K562 (cell line): Measurements from ENCODE around the gene FAM219A. TPM values are rescaled to one million over a fixed set of nuclear protein-coding genes. Genes with fewer than 3 reads are reported as not detected.

Experiments used
- ARID2 ChIP-seq: fragments of 450-650 bp; IDR thresholded peaks from 2 replicates; pipeline ENCODE4 v1.6.1; 2017; ENCODE audit warnings: antibody characterized with exemption, mild to moderate bottlenecking
- ATF1 ChIP-seq, 2 experiments: fragments of 450-650 bp in 1 of 2; IDR thresholded peaks; 2 replicates each; pipeline ENCODE4 v1.6.1; 2016; ENCODE audit warnings: missing compliant biosample characterization in 1 of 2, missing genetic modification characterization in 1 of 2
- CHAMP1 ChIP-seq: fragments of 450-650 bp; IDR thresholded peaks from 2 replicates; pipeline ENCODE4 v1.6.1; 2016; ENCODE audit warnings: mild to moderate bottlenecking
- EHMT2 ChIP-seq: fragments of 450-650 bp; IDR thresholded peaks from 2 replicates; pipeline ENCODE4 v1.6.1; 2018; ENCODE audit warnings: antibody characterized with exemption
- ELK1 ChIP-seq: sonication (generic); formaldehyde crosslinking; IDR thresholded peaks from 2 replicates; pipeline ENCODE4 v1.8.1; 2022; ENCODE audit warnings: missing genetic modification reagents
- FOXP1 ChIP-seq: sonication (generic); formaldehyde crosslinking; IDR thresholded peaks from 2 replicates; pipeline ENCODE4 v1.8.0; 2022; ENCODE audit warnings: mild to moderate bottlenecking, missing genetic modification reagents
- GATAD2A ChIP-seq: fragments of 450-650 bp; IDR thresholded peaks from 2 replicates; pipeline ENCODE4 v1.6.1; 2017
- GTF2F1 ChIP-seq: IDR thresholded peaks from 2 replicates; pipeline ENCODE4 v1.6.1; 2011; ENCODE audit warnings: low read depth, low read length, improper control_type of control experiment
- NFIC ChIP-seq: fragments of 450-650 bp; IDR thresholded peaks from 2 replicates; pipeline ENCODE4 v1.6.1; 2017; ENCODE audit warnings: mild to moderate bottlenecking, inconsistent platforms
- PBX2 ChIP-seq, 2 experiments: IDR thresholded peaks in 1 of 2; conservative IDR thresholded peaks in 1 of 2; 2 replicates each; pipeline ENCODE4 v1.6.1; 2016; ENCODE audit warnings: low read depth in 2 of 2, mild to moderate bottlenecking in 1 of 2, missing compliant biosample characterization in 1 of 2, missing genetic modification characterization in 1 of 2, moderate library complexity in 1 of 2
- PCBP2 ChIP-seq: fragments of 200-400 bp; formaldehyde crosslinking; IDR thresholded peaks from 2 replicates; pipeline ENCODE4 v1.6.1; 2018; ENCODE audit warnings: low read length, low read depth, mild to moderate bottlenecking, moderate library complexity; ENCODE audit not compliant: poor library complexity, severe bottlenecking
- POLR2A ChIP-seq: fragments of 450-650 bp; conservative IDR thresholded peaks from 2 replicates; pipeline ENCODE4 v1.6.1; 2016
- POLR3A ChIP-seq: IDR thresholded peaks from 2 replicates; pipeline ENCODE4 v1.6.1; 2011; ENCODE audit warnings: borderline replicate concordance, mild to moderate bottlenecking, moderate library complexity; ENCODE audit not compliant: insufficient read length, insufficient read depth; ENCODE audit errors: extremely low read depth
- RBM39 ChIP-seq: fragments of 200-400 bp; formaldehyde crosslinking; optimal IDR thresholded peaks from 2 replicates; pipeline ENCODE3; 2018; ENCODE audit warnings: low read depth, low read length
- SPI1 ChIP-seq: IDR thresholded peaks from 2 replicates; pipeline ENCODE4 v1.6.1; 2011; ENCODE audit warnings: low read depth, low read length, control low read depth, borderline replicate concordance
- TBP ChIP-seq: optimal IDR thresholded peaks from 2 replicates; pipeline ENCODE3; 2011; ENCODE audit warnings: low read depth, low read length, improper control_type of control experiment
- ZBTB5 ChIP-seq: fragments of 450-650 bp; IDR thresholded peaks from 2 replicates; pipeline ENCODE4 v1.6.1; 2017; ENCODE audit warnings: antibody characterized with exemption
- ZNF75A ChIP-seq: fragments of 450-650 bp; formaldehyde crosslinking; IDR thresholded peaks from 2 replicates; pipeline ENCODE4 v1.4.0; 2020; ENCODE audit warnings: mild to moderate bottlenecking
- polyA plus RNA-seq, 8 experiments: library from polyadenylated mRNA; depleted of rRNA in 4 of 8; stranded (reverse) in 5 of 8; unstranded in 3 of 8; fragments of >200 nt; fragmentation: Nextera tagmentation in 2 of 8; fragmentation: Illumina TruSeq in 1 of 8; extraction: Ambion mirVana in 2 of 8; extraction: Trizol in 1 of 8; gene quantifications; 2 replicates each; pipeline versions ENCODE4 v1.2.1 to v1.2.3, GENCODE V29; 2011 to 2014; ENCODE audit warnings: inconsistent platforms in 1 of 8, missing spikeins in 1 of 8
- total RNA-seq, 7 experiments: library from RNA; depleted of rRNA in 6 of 7; stranded (reverse); fragments of >200 nt in 6 of 7; fragmentation: Illumina TruSeq in 2 of 7; extraction: Trizol in 2 of 7; gene quantifications; 2 replicates each; pipeline versions ENCODE4 v1.2.1 to v1.2.3, GENCODE V29; 2011 to 2021; ENCODE audit warnings: low replicate concordance in 1 of 7

FAM219A gene
- total and polyA plus RNA-seq, 9 of the 15 experiments (the other 6 are each of a cell fraction or from before 2014, with no cell fraction given) = 0.63 to 8.6 (median 2.9) TPM

- TF ChIP-seq ZBTB5 (no peak), GTF2F1 (no peak), GATAD2A (no peak), EHMT2 (no peak), TBP (peak; percentile 59), CHAMP1 (no peak), NFIC (no peak), POLR3A (no peak), RBM39 (no peak), ARID2 (no peak), ATF1 (CRISPR knock-in tag; IDR thresholded peaks at IDR 0.05) (no peak), ATF1 (tag; IDR thresholded peaks at IDR 0.05) (0 out of 2 replicates have a peak, but pooled peaks have one; percentile 40), ELK1 (no peak), ZNF75A (CRISPR knock-in tag) (no peak), PCBP2 (no peak), FOXP1 (CRISPR knock-in tag) (no peak), SPI1 (peak; percentile 32; the same call in 1 of the 2 replicates), PBX2 (CRISPR knock-in tag; IDR thresholded peaks at IDR 0.05; ENCODE audit: low read depth) (no peak), PBX2 (tag; conservative IDR thresholded peaks at IDR 0.05; ENCODE audit: low read depth) (no peak), POLR2A (peak; percentile 51; the same call in 1 of the 2 replicates)
Measured at GRCh38 chr9:34458013-34458958, at the start of gene FAM219A, which contains the start of gene DNAI1 (continued).
